ENCODE results near the gene DLL4.

Gene DLL4

GRCh38 chr15:40906991-40907802 lies 21.9 kb upstream of the DLL4 start:
- DNase-seq: peak in 4 of 5 donors; percentile 37 to 74 (median 40)

- no peak for DNase-seq
Observed at GRCh38 chr15:40908095-40908494, 21.0 kb upstream of the DLL4 start.

- no peak for DNase-seq
Observed at GRCh38 chr15:40909662-40910630, 19.2 kb upstream of the DLL4 start.

- no peak for DNase-seq
Observed at GRCh38 chr15:40911141-40911540, 18.0 kb upstream of the DLL4 start.

GRCh38 chr15:40911693-40912092 lies 17.4 kb upstream of the DLL4 start:
- DNase-seq: no peak

GRCh38 chr15:40912478-40912877 lies 16.7 kb upstream of the DLL4 start:
- no peak for DNase-seq

GRCh38 chr15:40914013-40914412 lies 15.1 kb upstream of the DLL4 start:
- DNase-seq: no peak

- DNase-seq: no peak
Observed at GRCh38 chr15:40914486-40914885, 14.7 kb upstream of the DLL4 start.

GRCh38 chr15:40915116-40915661 lies 14.0 kb upstream of the DLL4 start:
- no peak for DNase-seq

- DNase-seq: no peak
Observed at GRCh38 chr15:40915679-40916078, 13.5 kb upstream of the DLL4 start.

- no peak for DNase-seq
Observed at GRCh38 chr15:40917585-40917984, 11.6 kb upstream of the DLL4 start.

GRCh38 chr15:40918146-40918798 lies 10.9 kb upstream of the DLL4 start:
- DNase-seq: no peak

GRCh38 chr15:40918799-40919392 lies 10.2 kb upstream of the DLL4 start:
- DNase-seq: no peak

- no peak for DNase-seq
Observed at GRCh38 chr15:40921949-40922607, 7.1 kb upstream of the DLL4 start.

GRCh38 chr15:40922608-40923005 lies 6.5 kb upstream of the DLL4 start:
- DNase-seq: no peak

GRCh38 chr15:40923551-40923950 lies 5.6 kb upstream of the DLL4 start:
- no peak for DNase-seq

- no peak for DNase-seq
Observed at GRCh38 chr15:40925495-40925862, 3.7 kb upstream of the DLL4 start.

GRCh38 chr15:40925863-40926658 lies 3.1 kb upstream of the DLL4 start:
- DNase-seq: no peak

- no peak for DNase-seq
Observed at GRCh38 chr15:40926659-40927494, 2.3 kb upstream of the DLL4 start.

GRCh38 chr15:40927495-40927872 lies 1.7 kb upstream of the DLL4 start:
- no peak for DNase-seq

All from T-helper 1 cell (primary cell).